NCI-H2196 treated with DMSO at 0.1 percent for 48 hours (cell line): Measurements from ENCODE around the gene UCHL1.
"Not testable (repeated sequence)": the region's sequence is repeated elsewhere in the genome, so short reads cannot be mapped to it uniquely, and the experiment has no call there.

ENCODE experiments used
- DNase-seq: peaks from one replicate; lab custom pipeline; 2025; ENCODE audit not compliant: unreplicated experiment; lab: John Stamatoyannopoulos, UW

UCHL1 gene

DNA sequence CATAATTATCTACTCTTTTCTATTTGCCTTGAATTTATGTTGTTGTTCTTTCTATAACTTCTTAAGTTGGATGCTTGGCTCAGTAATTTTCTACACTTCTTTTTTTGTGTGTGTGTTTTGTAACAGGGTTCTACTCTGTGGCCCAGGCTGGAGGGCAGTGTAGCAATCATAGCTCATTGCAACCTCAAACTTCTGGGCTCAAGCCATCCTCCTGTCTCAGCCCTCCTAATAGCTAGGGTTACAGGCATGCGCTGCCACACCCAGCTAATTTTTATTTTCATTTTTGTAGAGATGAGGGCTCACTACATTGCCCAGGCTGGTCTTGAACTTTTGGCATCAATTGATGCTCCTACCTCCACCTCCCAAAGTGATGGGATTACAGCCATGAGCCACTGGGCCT, 20.7 kb upstream of the UCHL1 start:
- no peak for DNase-seq

DNA sequence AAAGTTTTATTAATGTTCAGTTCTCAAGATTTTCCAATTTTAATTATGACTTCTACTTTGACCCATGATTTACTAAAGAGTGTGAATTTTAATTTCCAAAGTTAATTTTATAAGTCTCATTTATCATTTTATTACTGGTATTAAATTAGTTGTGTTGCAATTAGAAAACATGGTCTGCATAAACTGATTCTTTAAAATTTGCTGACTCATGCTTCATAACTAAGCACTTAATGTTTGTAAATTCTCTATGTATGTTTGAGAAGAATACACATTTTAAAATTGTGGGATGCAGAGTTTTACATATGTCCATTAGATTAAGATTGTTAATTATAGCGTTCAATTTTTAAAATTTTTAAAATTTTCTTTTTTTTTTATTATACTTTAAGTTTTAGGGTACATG, 20.2 kb upstream of the UCHL1 start:
- DNase-seq: no peak

DNA sequence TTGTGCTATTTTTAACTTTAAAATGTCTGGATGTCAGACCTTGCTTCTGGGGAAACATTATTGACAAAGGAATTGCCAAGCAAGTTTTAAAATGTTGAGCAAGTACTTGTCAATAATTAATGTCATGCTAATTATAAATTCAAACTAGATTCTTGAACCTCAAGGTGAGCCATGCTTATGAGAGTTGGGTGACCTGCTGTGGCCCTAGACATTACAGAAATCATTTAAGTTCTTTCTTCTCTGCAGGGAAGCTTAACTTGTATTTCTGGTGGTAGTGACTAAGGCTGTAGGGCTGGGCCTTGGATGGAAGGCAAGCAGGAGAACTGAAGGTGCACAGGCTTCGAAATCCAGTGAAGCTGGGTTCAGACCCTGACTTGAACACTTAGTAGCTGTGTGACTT, 14.8 kb upstream of the UCHL1 start:
- no peak for DNase-seq

DNA sequence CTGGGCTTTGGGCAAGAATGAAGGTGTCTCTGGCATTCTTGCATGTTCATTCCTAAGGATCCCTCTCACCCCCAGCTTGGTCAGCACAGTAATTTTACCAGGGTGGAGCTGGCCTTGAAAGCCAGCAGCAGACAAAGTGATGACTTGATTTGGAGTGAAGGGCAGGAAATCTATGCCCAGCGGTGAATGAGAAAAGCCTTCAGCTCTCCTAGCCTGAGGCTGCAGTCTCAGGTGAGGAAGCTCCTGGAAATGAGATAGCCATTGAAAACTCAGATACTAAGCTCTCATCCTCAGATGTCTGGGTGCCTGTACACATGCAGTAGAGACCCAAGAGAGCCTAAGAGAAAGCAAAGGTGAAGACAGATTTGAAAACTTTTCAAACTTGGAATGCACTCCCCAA, 10.7 kb upstream of the UCHL1 start:
- no peak for DNase-seq

DNA sequence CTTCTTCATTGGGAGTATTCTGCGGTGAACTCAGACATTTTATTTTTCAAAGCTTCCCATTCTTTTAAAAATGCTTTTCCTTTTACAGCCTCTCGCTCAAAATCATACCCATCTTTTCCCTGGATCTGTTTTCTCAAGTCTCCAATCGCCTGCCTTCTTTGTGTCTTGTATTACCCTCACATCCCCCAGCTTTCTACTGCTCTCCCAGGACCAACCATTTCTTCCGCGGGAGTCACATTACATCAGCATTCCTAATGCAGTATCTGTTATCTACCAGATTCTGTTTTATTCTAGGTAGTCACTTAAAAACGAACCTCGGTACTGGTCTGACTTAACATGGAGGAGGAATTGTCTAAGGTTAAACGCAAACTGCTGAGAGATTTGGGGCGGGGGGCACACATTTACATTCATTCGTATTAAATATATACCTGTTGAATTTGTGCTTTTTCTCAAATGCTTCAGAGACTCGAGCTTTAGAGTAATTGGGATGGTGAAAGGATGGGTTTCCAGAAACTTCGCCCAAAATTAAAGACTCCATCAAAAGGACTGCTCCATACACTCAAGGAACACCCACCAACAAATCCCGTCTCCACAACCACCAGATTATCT, 493 bp upstream of the UCHL1 start:
- peak; percentile 30 for DNase-seq

DNA sequence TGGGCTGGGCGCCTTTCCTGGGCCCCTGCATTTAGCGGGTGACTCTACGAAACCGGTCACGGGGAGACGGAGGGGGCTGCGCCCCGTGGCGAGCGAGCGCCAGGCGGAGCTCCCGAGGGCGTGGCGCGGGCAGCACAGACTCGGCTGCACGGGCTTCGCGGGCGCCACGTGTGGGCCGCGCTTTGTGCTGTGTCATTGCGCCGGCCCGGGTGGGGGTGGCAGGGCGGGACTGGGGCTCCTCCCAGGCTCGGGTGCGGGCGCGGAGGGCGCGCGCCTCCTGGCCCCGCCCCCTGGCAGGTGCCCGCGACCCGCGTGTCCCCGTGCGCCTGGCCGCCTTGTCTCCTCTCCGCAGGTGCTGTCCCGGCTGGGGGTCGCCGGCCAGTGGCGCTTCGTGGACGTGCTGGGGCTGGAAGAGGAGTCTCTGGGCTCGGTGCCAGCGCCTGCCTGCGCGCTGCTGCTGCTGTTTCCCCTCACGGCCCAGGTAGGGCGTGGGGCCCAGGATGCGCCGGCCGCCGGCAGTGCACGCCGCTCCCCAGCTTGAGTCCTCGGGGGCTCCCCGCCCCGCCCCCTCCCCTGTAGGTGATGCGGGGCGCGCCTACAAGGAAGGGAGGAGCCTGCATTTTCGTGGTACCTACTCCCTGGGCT, 651 bp downstream of the UCHL1 start:
- DNase-seq: peak; percentile 54

DNA sequence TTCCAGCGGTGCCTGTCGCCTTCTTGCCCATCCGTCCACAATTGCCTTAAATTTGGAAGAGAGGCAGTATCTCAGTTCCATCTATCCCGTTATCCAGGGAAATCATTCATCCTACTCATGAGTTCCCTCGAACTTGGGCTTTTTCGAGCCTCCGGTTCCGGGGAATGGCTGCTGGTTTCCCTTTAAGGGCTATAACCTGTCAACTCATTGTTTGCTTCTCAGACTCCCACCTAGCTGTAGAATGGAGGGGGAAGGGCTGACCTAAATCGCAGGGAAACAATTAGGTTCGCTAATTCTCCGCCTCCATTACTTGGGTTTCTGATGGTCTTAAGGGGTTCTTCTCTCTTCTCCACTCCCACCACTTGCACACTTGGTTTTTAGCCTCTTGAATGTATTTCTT, 1.2 kb downstream of the UCHL1 start:
- DNase-seq: no peak

DNA sequence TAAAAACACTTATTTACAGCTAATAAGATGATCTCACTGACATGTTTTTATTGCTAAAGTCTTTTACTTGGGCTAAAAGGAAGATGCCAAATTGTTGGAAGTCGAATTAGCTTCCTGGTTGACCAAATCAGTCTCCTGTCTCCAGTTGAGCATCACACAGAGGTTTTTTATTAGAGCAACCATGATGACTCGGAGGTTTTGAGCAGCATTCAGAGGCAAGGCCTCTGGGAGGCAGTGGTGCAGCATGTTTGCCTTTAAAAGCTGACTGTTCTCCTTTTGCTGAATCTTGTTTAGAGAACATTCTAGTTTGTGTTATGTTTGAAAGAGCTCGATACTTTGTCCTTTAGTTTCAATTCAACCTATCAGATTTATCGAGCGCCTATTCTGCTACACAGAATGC, 2.1 kb downstream of the UCHL1 start:
- peak; percentile 63 for DNase-seq

DNA sequence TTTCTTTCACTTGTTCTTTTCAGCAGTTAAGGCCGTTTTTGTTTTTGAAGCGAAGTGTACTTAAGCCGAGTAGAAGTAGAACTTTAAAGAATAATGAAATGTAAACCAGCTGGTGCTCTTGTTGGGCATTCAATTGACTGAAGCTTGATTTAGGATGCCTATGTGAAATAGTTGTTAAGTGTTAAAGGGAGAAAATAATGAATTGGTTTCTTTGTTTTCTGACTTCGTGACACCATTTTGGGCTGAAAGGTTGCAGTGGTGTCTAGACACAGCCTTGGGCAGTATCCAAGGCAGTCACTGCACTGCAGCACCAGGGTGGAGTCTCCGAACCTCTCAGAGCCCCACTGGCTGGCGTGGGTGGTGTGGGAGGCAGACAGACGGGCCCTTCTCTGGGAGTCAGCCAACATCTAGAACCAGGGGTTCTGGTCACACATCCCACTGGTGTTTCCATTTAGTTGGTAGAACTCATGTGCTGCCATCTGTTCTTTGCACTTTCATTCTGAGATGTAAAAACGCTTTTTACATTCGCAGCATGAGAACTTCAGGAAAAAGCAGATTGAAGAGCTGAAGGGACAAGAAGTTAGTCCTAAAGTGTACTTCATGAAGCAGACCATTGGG, 3.5 kb downstream of the UCHL1 start:
- no peak for DNase-seq

DNA sequence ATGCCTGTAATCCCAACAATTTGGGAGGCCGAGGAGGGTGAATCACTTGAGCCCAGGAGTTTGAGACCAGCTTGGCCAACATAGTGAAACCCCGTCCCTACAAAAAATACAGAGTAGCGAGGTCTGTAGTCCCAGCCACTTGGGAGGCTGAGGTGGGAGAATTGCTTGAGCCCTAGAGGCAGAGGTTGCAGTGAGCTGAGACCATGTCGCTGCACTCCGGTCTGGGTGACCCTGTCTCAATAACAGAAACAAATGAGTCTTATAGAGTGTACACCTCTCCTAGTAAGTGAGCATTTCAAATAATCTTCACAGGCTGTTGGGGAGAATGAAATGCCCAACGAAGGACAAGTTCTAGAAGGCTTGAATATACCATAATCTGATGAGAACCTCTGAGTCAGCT, 5.5 kb downstream of the UCHL1 start:
- DNase-seq: no peak

DNA sequence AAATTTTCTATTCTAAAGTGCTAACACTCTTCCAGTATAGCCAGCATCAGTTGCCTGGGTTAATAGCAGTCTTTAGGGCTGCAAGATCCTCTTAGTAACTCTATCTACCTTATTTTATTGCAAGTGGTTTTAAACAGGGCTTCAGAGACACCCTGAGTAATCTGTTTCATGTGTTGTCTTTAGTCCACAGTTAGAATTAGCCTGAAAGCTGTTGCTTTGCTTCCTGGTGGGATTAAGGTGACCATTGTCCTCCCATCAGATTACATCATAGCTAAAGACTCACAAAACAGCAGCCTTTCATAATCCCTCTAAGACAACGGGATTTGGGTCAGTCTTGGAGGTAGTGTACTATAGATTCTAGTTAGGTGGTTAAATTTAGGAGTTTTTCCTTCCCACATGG, 7.5 kb downstream of the UCHL1 start:
- DNase-seq: no peak

DNA sequence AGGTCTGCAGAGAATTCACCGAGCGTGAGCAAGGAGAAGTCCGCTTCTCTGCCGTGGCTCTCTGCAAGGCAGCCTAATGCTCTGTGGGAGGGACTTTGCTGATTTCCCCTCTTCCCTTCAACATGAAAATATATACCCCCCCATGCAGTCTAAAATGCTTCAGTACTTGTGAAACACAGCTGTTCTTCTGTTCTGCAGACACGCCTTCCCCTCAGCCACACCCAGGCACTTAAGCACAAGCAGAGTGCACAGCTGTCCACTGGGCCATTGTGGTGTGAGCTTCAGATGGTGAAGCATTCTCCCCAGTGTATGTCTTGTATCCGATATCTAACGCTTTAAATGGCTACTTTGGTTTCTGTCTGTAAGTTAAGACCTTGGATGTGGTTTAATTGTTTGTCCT, 11.3 kb downstream of the UCHL1 start:
- DNase-seq: no peak

DNA sequence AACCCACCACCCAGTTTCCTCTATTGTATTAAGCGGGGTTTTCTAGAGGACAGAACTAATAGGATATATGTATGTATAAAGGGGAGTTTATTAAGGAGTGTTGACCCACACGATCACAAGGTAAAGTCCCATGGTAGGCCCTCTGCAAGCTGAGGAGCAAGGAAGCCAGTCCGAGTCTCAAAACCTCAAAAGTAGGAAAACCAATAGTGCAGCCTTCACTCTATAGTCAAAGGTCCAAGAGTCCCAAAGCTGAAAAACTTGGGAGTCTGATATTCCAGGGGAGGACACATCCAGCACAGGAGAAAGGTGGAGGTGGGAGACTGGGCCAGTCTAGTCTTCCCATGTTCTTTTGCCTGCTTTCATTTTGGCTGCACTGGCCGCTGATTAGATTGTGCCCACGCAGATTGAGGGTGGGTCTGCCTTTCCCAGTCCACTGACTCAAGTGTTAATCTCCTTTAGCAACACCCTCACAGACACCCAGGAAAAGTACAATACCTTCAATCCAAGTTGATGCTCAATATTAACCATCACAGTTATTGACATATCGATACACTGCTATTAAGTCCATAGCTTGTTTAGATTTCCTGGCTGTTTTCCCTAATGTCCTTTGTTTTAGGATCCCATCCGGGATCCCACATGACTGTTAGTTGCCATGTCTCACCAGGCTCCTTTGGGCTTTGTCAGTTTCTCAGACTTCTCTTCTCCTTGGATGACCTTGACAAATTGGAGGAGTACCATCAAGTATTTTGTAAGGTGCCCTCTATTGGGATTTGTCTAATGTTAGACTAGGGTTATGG, 12.2 kb downstream of the UCHL1 start:
- DNase-seq: no peak

DNA sequence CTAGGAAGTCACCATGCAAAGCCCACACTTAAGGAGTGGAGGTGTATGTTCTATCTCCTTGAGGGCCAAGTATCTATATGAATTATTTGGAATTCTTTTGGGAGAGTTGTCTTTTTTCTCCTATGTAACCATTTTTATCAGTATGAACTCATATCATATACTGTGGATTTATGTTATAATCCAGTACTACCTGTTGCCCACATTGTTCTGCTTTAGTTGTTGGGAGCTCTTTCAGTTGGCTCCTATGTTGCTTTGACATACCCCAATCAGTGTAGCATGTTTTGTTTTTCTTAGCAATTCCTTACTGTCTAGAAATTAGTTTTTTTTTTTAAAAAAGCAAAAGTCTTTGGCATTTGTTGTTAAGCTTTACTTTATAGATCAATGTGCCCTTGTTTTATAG, 13.0 kb downstream of the UCHL1 start:
- DNase-seq: no peak

DNA sequence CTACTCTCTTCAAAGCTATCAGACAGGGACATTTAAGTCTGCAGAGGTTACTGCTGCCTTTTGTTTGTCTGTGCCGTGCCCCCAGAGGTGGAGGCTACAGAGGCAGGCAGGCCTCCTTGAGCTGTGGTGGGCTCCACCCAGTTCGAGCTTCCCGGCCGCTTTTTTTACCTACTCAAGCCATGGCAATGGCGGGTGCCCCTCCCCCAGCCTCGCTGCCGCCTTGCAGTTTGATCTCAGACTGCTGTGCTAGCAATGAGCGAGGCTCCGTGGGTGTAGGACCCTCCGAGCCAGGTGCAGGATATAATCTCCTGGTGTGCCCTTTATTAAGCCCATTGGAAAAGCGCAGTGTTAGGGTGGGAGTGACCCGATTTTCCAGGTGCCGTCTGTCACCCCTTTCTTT, 19.2 kb downstream of the UCHL1 start:
- not testable (repeated sequence) for DNase-seq

DNA sequence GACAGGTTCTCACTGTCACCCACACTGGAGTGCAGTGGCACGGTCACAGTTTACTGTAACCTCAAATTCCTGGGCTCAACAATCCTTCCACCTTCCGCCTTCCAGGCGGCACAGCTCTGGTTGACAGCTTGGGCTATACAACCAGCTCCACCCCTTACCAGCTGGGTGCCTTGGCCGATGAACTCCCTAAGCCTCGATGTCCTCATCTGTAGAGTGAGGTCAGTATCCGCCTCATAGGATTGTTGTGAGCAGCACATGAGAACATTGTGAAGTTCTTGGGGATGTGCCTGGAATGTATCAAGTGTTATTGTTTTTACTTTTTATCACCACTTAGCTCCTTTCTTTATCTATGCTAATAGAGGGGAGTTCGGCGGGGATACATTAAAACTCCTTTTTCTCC, 23.3 kb downstream of the UCHL1 start:
- no peak for DNase-seq

DNA sequence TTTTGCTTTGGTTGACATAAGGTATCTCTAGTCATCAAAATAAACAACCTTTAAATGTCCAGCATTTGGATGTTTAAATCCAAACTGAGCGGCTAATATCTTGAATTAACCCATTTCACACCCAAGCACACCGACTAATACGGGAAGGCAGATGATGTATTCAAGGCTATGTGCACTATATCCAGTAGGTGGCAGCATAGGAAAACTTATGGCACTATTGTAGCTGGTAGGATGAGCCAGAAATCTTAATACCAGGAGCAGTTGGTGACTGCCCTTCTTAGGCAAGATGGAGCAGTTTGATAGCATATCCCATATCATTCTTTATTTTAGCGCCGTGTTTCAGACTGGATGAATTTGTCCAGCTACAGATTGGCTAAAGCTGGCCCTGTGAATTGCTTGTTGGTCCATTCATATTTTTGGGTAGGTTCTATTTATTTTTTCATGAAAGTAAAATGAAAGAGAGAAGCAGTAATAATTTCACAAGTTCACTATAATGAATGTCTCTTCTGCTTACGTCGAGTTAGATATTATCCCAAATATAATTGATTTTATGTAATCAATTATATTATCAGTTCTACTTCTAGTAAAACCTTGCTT, 24.4 kb downstream of the UCHL1 start:
- peak; percentile 74 for DNase-seq

DNA sequence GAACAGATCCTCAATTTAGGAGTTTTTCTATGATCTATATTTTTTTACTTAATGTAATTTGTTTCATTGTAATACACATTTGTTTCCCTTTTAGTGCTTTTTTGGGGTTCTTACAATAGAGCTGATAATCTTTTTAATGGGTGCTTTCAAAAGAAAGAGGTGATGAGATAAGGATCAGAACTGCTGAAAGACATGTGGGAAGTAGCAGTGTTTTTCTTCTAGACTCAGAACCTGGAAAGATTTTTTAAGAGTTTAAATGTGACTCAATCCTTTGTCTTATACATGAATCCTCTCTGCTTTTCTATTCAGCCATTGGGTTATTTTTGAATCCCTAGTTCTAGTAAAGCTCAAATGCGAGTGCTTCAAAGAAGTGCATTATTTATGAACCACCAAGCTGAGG, 25.6 kb downstream of the UCHL1 start:
- DNase-seq: no peak

DNA sequence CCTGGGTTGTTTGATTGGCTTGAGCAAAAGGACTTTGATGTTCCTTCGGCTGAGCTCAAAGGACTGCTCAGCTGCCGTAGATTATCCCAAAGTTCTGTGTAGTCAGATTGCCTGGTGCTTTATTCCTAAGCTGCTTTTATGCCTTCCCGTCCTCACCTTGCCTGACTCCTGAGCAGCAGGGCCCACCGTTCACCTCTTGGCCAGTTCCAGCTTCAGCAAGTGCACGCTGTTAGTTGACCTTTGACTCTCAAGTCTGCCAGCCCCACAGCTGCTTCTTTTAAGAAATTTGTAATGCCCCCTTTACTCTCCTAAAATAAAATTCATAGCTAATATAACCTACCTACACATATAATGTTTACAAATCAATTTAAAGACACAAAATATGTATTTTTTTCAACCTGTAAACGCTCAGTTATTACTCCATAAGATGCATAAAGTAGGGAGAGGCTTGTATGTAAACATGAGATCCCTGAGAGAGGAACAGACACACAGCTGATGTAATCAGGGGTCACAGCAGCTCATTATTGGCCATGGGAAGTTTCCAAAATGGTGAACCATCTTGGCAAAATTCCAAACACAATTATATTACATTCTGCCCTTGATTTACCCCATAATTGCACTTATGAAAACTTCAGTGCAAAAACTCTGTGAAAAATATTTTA, 28.6 kb downstream of the UCHL1 start:
- no peak for DNase-seq

DNA sequence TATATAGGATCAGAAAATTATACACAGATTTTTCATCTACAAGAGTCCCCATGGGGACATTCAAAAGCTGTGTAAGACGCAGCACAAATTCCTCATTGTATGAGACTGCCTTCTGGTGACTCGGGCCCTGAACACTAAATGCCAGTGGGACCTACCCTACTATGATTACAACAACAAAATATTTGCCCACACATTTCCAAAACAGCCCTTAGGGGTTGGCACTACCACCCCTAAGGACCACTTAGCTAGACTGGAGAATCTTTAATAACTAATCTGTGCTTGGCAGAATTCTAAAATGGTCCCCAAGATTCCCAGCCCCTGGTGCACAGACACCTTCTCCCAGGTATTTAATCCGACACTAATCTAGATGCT, 29.1 kb downstream of the UCHL1 start:
- no peak for DNase-seq

DNA sequence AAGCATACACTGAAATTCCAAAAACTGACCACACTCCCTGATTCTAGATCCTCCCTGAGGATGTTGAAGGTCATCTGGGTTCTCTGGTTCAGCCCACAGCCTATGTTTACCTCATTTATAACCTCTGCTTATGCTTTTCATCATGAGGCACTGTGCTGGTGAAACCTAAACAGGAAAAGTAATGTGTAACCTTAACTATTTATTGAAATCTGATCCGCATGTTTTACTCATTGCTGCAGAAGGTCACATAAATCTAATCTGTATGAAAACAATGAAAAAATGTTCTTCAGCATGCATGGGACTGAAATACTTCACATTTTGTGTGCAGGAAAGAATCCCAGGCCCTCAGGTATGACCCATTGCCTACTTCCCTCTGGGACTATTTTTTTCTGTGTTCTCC, 30.3 kb downstream of the UCHL1 start:
- no peak for DNase-seq
